ENCODE data around the gene PDCD7.
"Not testable (repeated sequence)": the region's sequence is repeated elsewhere in the genome, so short reads cannot be mapped to it uniquely, and the experiment has no call there.

PDCD7 gene

DNA sequence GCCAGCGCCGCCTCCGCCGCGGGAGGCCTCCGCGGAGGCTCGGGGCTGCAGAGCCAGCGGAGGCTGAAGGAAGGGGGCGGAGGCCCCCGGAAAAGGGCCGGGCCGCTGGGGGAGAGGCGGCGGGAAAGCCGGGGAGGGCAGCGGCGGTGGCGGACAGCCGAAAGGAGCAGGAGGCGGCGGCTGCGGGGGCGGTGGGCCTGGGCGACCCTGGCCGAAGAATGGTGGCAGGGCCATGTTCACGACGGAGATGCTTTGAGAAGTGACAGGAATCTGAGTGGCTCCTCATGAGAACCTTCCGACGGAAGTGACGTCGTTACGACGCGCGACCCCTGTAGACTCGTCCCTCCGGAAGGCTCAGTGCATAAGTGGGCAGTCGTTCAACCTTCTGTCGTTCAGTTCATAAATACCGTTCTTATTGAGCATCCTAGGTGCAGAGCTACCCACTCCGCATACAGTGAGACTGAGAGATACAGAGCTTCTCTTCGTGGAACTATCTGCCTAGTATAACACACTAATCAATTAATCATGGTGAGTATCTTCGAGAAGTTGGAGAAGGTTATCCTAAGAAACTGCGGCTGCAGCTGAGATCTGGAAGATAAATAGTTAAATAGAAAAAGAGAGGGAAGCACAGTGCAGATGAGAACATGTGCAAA, at the start of gene PDCD7:
Gene PDCD7 (minus strand): TSS at position 261 of the 653 bp plus-strand sequence. CDS start 27 bp downstream, at position 234.
- Mint-ChIP-seq H3K27me3 (no peaks in the 10 kb centered on the region), H3K36me3 (peaks cover 13% of the 10 kb centered on the region), H3K4me1 (ENCODE audit: low read depth) (peaks cover 25% of the 10 kb centered on the region), H3K9me3 (ENCODE audit: low read depth) (peaks cover 6% of the 10 kb centered on the region), H3K4me3 (peak within 1 kb of the TSS; percentile 97), H3K27ac (peak within 1 kb of the TSS; percentile 98)

DNA sequence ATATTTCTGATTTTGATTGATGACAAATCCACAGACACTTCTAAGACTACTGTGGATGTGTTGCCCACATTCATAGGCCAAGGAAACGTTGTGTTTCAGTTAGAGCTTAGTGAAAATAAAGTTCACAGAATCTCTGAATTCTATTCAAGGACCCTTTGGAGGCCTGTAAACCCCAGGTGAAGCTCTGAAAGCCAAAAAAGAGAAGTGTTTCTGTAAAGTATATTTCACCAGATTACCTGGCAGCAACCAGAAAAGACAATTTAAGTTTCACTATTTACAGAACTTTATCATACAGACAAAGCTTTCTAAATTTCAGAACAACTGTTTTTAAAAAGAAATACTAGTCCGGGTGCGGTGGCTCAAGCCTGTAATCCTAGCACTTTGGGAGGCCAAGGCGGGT, 48.9 kb upstream of the PDCD7 start:
- H3K36me3 Mint-ChIP-seq: peaks cover 6% of the 10 kb centered on the region
- H3K4me3 Mint-ChIP-seq: peak overlapping the region; percentile 97
- no peaks in the 10 kb centered on the region for H3K9me3 Mint-ChIP-seq (ENCODE audit: low read depth)
- H3K4me1 Mint-ChIP-seq (ENCODE audit: low read depth): peaks cover 38% of the 10 kb centered on the region
- H3K27ac Mint-ChIP-seq: peak overlapping the region; percentile 54
- no peaks in the 10 kb centered on the region for H3K27me3 Mint-ChIP-seq

GRCh38 chr15:65181582-65182353, 48.2 kb upstream of the PDCD7 start:
- H3K9me3 Mint-ChIP-seq (ENCODE audit: low read depth); H3K36me3 Mint-ChIP-seq; H3K27me3 Mint-ChIP-seq; H3K27ac Mint-ChIP-seq: not testable (repeated sequence)
- Mint-ChIP-seq H3K4me1 (ENCODE audit: low read depth) (peaks cover 38% of the 10 kb centered on the region), H3K4me3 (peak overlapping the region; percentile 51)

DNA sequence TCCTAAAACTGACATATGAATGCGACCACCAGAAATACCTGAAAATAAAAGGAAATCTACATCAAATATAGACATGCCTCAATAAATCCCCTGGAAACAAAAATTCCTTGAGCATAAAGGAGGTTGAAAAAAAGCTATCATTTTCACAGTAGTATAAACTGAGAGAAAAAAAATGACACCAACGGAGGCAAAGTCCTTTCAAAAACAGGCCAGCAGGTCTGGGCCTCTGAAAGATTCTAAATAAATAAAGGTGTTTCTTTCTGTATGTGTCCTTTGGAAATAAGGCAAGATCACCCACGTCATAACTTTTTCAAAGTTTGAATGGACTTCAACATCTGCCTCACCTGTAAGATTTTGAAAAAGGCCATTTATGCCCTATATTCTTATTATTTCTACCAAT, 46.6 kb upstream of the PDCD7 start:
- Mint-ChIP-seq H3K27ac (no peak overlapping the region), H3K36me3 (peaks cover 8% of the 10 kb centered on the region), H3K27me3 (no peaks in the 10 kb centered on the region), H3K4me3 (no peak overlapping the region), H3K4me1 (ENCODE audit: low read depth) (peaks cover 36% of the 10 kb centered on the region), H3K9me3 (ENCODE audit: low read depth) (no peaks in the 10 kb centered on the region)

- Mint-ChIP-seq H3K4me3 (no peak overlapping the region), H3K9me3 (ENCODE audit: low read depth) (no peaks in the 10 kb centered on the region), H3K36me3 (peaks cover 12% of the 10 kb centered on the region), H3K4me1 (ENCODE audit: low read depth) (peaks cover 29% of the 10 kb centered on the region), H3K27me3 (no peaks in the 10 kb centered on the region), H3K27ac (peak overlapping the region; percentile 28)
These were observed 44.3 kb upstream of the PDCD7 start for GRCh38 chr15:65177901-65178300.

DNA sequence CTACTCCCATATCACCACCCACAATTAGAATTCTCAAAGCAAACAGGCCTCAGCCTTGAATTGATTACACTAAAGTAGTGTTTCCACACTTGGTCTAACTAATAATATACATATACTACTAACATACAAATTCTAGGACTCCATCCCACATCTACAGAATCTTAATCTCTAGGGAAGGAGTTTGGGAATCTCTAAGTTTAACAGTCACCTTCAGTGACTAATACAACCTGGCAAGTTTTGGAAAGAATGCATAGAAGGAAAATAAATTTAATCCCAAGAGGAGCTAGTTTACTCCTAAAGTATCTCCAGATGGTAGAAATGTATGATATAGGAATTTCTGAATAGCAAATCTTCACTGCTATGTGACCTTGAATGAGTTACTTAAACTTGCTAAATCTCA, 42.4 kb upstream of the PDCD7 start:
- Mint-ChIP-seq H3K4me1 (ENCODE audit: low read depth) (peaks cover 17% of the 10 kb centered on the region), H3K27ac (no peak overlapping the region), H3K9me3 (ENCODE audit: low read depth) (no peaks in the 10 kb centered on the region), H3K27me3 (no peaks in the 10 kb centered on the region), H3K36me3 (peaks cover 12% of the 10 kb centered on the region), H3K4me3 (no peak overlapping the region)

DNA sequence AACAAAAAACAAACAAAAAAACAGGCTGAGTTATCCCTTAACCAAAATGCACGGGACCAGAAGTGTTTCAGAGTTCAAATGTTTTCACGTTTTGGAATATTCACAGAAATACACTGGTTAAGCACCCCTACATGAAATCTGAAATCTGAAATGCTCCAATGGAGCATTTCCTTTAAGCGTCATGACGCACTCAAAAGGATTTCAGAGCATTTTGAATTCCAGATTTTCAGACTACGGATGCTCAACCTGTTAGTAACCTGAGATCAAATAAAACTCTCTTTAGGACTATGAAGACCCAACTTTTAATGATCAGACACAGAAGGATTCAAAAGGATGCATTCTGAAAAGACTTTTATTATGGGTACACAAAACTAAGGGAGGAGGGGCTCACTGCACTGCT, 41.9 kb upstream of the PDCD7 start:
- H3K27ac Mint-ChIP-seq: no peak overlapping the region
- peaks cover 17% of the 10 kb centered on the region for H3K4me1 Mint-ChIP-seq (ENCODE audit: low read depth)
- no peak overlapping the region for H3K4me3 Mint-ChIP-seq
- H3K36me3 Mint-ChIP-seq: peaks cover 12% of the 10 kb centered on the region
- H3K9me3 Mint-ChIP-seq (ENCODE audit: low read depth): no peaks in the 10 kb centered on the region
- no peaks in the 10 kb centered on the region for H3K27me3 Mint-ChIP-seq

GRCh38 chr15:65174509-65174908, 40.9 kb upstream of the PDCD7 start:
- no peak overlapping the region for H3K27ac Mint-ChIP-seq
- no peaks in the 10 kb centered on the region for H3K27me3 Mint-ChIP-seq
- no peaks in the 10 kb centered on the region for H3K9me3 Mint-ChIP-seq (ENCODE audit: low read depth)
- peaks cover 10% of the 10 kb centered on the region for H3K4me1 Mint-ChIP-seq (ENCODE audit: low read depth)
- no peak overlapping the region for H3K4me3 Mint-ChIP-seq
- H3K36me3 Mint-ChIP-seq: peaks cover 10% of the 10 kb centered on the region

- Mint-ChIP-seq H3K4me1 (ENCODE audit: low read depth) (peaks cover 7% of the 10 kb centered on the region), H3K27me3 (no peaks in the 10 kb centered on the region), H3K4me3 (no peak overlapping the region), H3K27ac (no peak overlapping the region), H3K36me3 (peaks cover 6% of the 10 kb centered on the region), H3K9me3 (ENCODE audit: low read depth) (no peaks in the 10 kb centered on the region)
These were observed 38.9 kb upstream of the PDCD7 start for GRCh38 chr15:65172531-65172930.

- H3K4me1 Mint-ChIP-seq (ENCODE audit: low read depth): peaks cover 10% of the 10 kb centered on the region
These were observed 37.8 kb upstream of the PDCD7 start for GRCh38 chr15:65171428-65171827.

DNA sequence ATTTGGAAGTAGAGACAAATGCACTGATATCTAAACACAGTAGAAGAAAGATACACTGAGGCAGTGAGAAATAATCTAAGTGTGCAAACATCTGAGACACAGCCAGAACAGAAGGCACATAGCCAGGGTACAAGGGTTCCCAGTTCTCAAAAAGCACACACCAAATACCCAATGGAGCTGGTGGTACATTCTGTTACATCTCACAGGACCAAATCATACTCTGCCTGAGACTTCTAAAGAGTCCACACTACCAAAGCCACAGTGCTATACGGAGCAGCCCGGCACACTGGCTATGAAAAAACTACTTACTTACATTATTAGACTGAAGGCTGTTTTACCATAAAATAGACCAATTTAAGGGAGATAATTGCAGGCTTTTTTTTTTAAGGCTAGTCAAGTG, 32.3 kb upstream of the PDCD7 start:
- Mint-ChIP-seq H3K4me1 (ENCODE audit: low read depth) (peaks cover 19% of the 10 kb centered on the region), H3K4me3 (no peak overlapping the region), H3K27me3 (no peaks in the 10 kb centered on the region), H3K36me3 (no peaks in the 10 kb centered on the region), H3K27ac (no peak overlapping the region), H3K9me3 (ENCODE audit: low read depth) (no peaks in the 10 kb centered on the region)

More at GRCh38 chr15:65171428-65171827, 37.8 kb upstream of the PDCD7 start:
- H3K4me3 Mint-ChIP-seq: no peak overlapping the region
- peaks cover 6% of the 10 kb centered on the region for H3K36me3 Mint-ChIP-seq
- H3K27me3 Mint-ChIP-seq: no peaks in the 10 kb centered on the region
- H3K9me3 Mint-ChIP-seq (ENCODE audit: low read depth): no peaks in the 10 kb centered on the region
- H3K27ac Mint-ChIP-seq: no peak overlapping the region

GRCh38 chr15:65164139-65164538, 30.5 kb upstream of the PDCD7 start:
- peaks cover 21% of the 10 kb centered on the region for H3K4me1 Mint-ChIP-seq (ENCODE audit: low read depth)
- H3K36me3 Mint-ChIP-seq: no peaks in the 10 kb centered on the region
- H3K27me3 Mint-ChIP-seq: no peaks in the 10 kb centered on the region
- no peak overlapping the region for H3K4me3 Mint-ChIP-seq
- no peak overlapping the region for H3K27ac Mint-ChIP-seq
- no peaks in the 10 kb centered on the region for H3K9me3 Mint-ChIP-seq (ENCODE audit: low read depth)

DNA sequence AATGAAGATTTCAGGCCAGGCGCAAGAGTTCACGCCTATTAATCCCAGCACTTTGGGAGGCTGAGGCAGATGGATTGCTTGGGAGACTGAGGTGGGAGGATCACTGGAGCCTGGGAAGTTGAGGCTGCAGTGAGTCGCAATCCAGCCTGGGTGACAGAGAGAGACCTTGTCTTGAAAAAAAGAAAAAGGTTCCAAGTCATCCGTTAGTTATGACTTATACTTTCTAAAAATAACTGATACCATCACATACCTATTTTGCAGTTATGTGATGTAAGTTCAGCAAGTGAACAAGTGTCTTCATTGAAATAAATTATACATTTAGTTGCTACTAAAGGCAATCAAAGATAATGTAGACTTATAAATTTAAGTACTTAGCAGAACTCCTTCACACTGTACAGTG, 29.4 kb upstream of the PDCD7 start:
- no peak overlapping the region for H3K4me3 Mint-ChIP-seq
- H3K4me1 Mint-ChIP-seq (ENCODE audit: low read depth): peaks cover 21% of the 10 kb centered on the region
- no peaks in the 10 kb centered on the region for H3K27me3 Mint-ChIP-seq
- no peaks in the 10 kb centered on the region for H3K36me3 Mint-ChIP-seq
- H3K27ac Mint-ChIP-seq: no peak overlapping the region
- H3K9me3 Mint-ChIP-seq (ENCODE audit: low read depth): no peaks in the 10 kb centered on the region

DNA sequence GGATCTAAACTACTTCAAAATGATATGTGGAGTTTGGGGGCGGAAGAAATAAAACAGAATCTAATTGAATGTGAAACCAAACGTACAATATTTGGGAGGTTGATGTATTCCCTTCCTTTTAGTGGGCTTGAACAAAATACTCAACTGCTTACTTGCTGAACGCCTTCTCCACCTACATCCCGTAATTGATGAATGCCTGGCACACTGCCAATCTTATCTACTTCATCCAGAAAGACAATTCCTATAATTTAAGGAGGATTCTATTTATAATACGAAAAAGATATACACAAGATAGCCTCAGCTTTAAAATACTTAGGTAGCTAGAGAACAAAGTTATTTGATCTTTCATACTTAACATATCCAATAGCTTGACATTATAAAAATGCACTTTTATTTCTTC, 23.1 kb upstream of the PDCD7 start:
- no peak overlapping the region for H3K4me3 Mint-ChIP-seq
- H3K4me1 Mint-ChIP-seq (ENCODE audit: low read depth): peaks cover 5% of the 10 kb centered on the region
- no peaks in the 10 kb centered on the region for H3K27me3 Mint-ChIP-seq
- no peaks in the 10 kb centered on the region for H3K9me3 Mint-ChIP-seq (ENCODE audit: low read depth)
- no peak overlapping the region for H3K27ac Mint-ChIP-seq
- H3K36me3 Mint-ChIP-seq: peaks cover 2% of the 10 kb centered on the region

GRCh38 chr15:65154720-65155119, 21.1 kb upstream of the PDCD7 start:
- no peak overlapping the region for H3K4me3 Mint-ChIP-seq
- H3K27ac Mint-ChIP-seq: no peak overlapping the region
- H3K9me3 Mint-ChIP-seq (ENCODE audit: low read depth): no peaks in the 10 kb centered on the region
- H3K27me3 Mint-ChIP-seq: no peaks in the 10 kb centered on the region
- peaks cover 2% of the 10 kb centered on the region for H3K36me3 Mint-ChIP-seq
- no peaks in the 10 kb centered on the region for H3K4me1 Mint-ChIP-seq (ENCODE audit: low read depth)

DNA sequence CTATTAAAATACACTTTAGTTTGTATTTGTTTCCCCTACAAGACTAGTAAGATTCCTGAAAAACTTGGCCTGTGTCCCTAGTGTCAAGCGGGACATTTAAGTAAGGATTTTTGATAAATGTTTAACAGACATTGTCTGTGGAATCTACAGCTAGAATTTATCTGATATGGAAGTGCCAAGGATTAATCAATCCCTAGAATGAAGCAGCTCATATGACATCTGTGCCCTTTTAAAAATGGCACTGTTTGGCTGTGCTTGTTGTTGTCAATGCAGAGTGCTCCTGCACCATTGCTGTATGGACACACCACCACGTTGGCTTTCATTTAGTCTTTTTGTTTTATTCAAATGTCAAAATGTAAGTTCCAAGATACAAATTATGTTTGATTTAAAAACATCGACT, 14.3 kb upstream of the PDCD7 start:
- Mint-ChIP-seq H3K4me1 (ENCODE audit: low read depth) (no peaks in the 10 kb centered on the region), H3K4me3 (no peak overlapping the region), H3K36me3 (peaks cover 4% of the 10 kb centered on the region), H3K27me3 (no peaks in the 10 kb centered on the region), H3K27ac (peak overlapping the region; percentile 18), H3K9me3 (ENCODE audit: low read depth) (no peaks in the 10 kb centered on the region)
